ENCODE results near the gene UQCC3.

DNA sequence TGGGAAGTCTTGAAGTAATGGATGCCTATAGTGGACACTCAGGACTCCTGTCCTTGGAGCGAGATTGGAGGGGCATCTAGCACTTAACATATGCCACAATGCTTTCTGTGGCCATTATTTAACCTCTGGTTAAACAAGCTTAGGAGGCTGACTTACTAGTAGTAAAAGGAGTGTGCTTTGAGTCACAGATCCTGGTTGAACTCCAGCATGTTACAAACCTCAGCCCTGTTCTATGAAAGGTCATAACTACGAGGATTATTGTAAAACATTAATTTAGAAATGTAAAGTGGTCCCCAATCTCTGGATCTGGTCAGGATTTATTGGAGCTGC is 1.7 kb downstream of the UQCC3 start:
- TF ChIP-seq, protein P1, sequence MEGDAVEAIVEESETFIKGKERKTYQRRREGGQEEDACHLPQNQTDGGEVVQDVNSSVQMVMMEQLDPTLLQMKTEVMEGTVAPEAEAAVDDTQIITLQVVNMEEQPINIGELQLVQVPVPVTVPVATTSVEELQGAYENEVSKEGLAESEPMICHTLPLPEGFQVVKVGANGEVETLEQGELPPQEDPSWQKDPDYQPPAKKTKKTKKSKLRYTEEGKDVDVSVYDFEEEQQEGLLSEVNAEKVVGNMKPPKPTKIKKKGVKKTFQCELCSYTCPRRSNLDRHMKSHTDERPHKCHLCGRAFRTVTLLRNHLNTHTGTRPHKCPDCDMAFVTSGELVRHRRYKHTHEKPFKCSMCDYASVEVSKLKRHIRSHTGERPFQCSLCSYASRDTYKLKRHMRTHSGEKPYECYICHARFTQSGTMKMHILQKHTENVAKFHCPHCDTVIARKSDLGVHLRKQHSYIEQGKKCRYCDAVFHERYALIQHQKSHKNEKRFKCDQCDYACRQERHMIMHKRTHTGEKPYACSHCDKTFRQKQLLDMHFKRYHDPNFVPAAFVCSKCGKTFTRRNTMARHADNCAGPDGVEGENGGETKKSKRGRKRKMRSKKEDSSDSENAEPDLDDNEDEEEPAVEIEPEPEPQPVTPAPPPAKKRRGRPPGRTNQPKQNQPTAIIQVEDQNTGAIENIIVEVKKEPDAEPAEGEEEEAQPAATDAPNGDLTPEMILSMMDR (IDR thresholded peaks at IDR 0.05): no peak
- TF ChIP-seq POLR2A (IDR thresholded peaks at IDR 0.05): no peak
